WTC11 (cell line): Measurements from ENCODE around the gene CREBBP.

Source experiments
- ATF3 ChIP-seq: sonication (generic); formaldehyde crosslinking; conservative IDR thresholded peaks from 2 replicates; pipeline ENCODE4 v1.8.1; 2022; ENCODE audit warnings: mild to moderate bottlenecking, missing genetic modification reagents
- CTCF ChIP-seq: fragments of 200-600 bp; IDR thresholded peaks from 2 replicates; pipeline ENCODE4 v1.8.0; 2022; ENCODE audit warnings: antibody characterized with exemption
- E2F1 ChIP-seq: sonication (generic); formaldehyde crosslinking; IDR thresholded peaks from 2 replicates; pipeline ENCODE4 v1.8.0; 2022; ENCODE audit warnings: mild to moderate bottlenecking, missing genetic modification reagents
- ESRRA ChIP-seq: sonication (generic); formaldehyde crosslinking; IDR thresholded peaks from 2 replicates; pipeline ENCODE4 v1.8.1; 2022; ENCODE audit warnings: mild to moderate bottlenecking, missing genetic modification reagents, borderline replicate concordance
- GABPB1 ChIP-seq: sonication (generic); formaldehyde crosslinking; IDR thresholded peaks from 2 replicates; pipeline ENCODE4 v1.8.1; 2023; ENCODE audit warnings: mild to moderate bottlenecking, missing genetic modification reagents
- HMGXB4 ChIP-seq: sonication (generic); formaldehyde crosslinking; IDR thresholded peaks from 2 replicates; pipeline ENCODE4 v1.8.1; 2023; ENCODE audit warnings: mild to moderate bottlenecking, moderate library complexity, missing genetic modification reagents
- JUN ChIP-seq: sonication (generic); formaldehyde crosslinking; IDR thresholded peaks from 2 replicates; pipeline ENCODE4 v1.8.0; 2023; ENCODE audit warnings: mild to moderate bottlenecking, missing genetic modification reagents
- KAT7 ChIP-seq: sonication (generic); formaldehyde crosslinking; IDR thresholded peaks from 2 replicates; pipeline ENCODE4 v1.8.1; 2023; ENCODE audit warnings: missing genetic modification reagents, mild to moderate bottlenecking, borderline replicate concordance
- PRDM15 ChIP-seq: sonication (generic); formaldehyde crosslinking; IDR thresholded peaks from 2 replicates; pipeline ENCODE4 v1.8.0; 2022; ENCODE audit warnings: missing genetic modification reagents
- SP1 ChIP-seq: sonication (generic); formaldehyde crosslinking; conservative IDR thresholded peaks from 2 replicates; pipeline ENCODE4 v1.8.1; 2022; ENCODE audit warnings: missing genetic modification reagents
- STAT6 ChIP-seq: sonication (generic); formaldehyde crosslinking; conservative IDR thresholded peaks from 2 replicates; pipeline ENCODE4 v1.8.1; 2023; ENCODE audit warnings: mild to moderate bottlenecking, low read depth, missing genetic modification reagents, moderate library complexity
- TP53 ChIP-seq: sonication (generic); formaldehyde crosslinking; IDR thresholded peaks from 2 replicates; pipeline ENCODE4 v1.8.1; 2023; ENCODE audit warnings: mild to moderate bottlenecking, missing genetic modification reagents
- ZNF121 ChIP-seq: sonication (generic); formaldehyde crosslinking; IDR thresholded peaks from 2 replicates; pipeline ENCODE4 v1.8.0; 2023; ENCODE audit warnings: missing genetic modification reagents
- ZNF423 ChIP-seq: fragments of 250-450 bp; sonication (Bioruptor Pico); IDR thresholded peaks from 2 replicates; pipeline ENCODE4 v2.1.2; 2022; ENCODE audit warnings: mild to moderate bottlenecking, moderate library complexity

GRCh38 chr16:3740186-3740585 is 140.3 kb downstream of the CREBBP start:
- TF ChIP-seq CTCF (no peak), GABPB1 (CRISPR knock-in tag) (no peak), JUN (CRISPR knock-in tag) (no peak), TP53 (no peak), E2F1 (CRISPR knock-in tag) (no peak), STAT6 (CRISPR knock-in tag) (no peak), PRDM15 (CRISPR knock-in tag) (no peak), ESRRA (no peak), SP1 (CRISPR knock-in tag) (no peak), HMGXB4 (CRISPR knock-in tag) (no peak), ZNF423 (CRISPR knock-in tag) (no peak), ZNF121 (CRISPR knock-in tag) (no peak), ATF3 (CRISPR knock-in tag) (no peak), KAT7 (CRISPR knock-in tag) (no peak)
